ENCODE results near the gene TPK1.
"Not testable (repeated sequence)": the region's sequence is repeated elsewhere in the genome, so short reads cannot be mapped to it uniquely, and the experiment has no call there.

The TPK1 gene

DNA sequence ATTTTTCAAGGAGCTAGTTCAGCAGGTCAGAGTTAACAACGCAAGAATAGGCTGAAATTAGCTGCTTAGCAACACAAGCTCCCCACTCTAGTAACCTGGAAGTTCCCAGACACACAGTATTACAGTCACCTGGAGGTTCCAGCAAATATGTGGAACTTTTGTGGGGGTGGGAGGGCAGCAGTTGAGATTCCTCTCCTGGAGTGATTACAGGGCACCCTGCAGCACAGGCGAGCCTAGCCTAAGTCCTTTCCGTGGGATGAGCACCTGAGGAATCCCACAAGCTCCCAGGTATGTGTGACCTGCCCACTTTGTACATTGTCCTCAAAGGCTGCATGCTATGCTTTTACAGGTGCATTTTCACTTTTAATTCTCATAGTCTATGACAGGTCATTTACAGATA is 13.6 kb downstream of the TPK1 start:
- DNase-seq: no peak

DNA sequence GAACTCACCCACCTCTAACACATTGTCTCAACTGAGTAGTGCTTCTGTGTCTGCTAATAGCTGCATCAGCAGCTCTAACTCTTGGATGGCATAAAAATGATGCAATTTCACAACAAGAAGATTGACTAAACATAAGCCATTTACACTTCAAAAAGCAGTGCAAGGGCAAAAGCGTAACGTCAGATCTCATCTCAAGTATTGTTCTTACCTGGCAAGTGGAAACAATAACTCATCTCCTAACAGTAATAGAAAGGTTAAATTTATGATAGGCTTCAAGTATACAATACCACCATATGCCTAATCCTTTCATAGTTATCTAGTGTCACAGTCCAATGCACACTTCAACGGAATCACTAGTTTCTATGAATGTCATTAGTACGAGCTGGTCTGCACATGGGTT is 14.8 kb downstream of the TPK1 start:
- DNase-seq: no peak

DNA sequence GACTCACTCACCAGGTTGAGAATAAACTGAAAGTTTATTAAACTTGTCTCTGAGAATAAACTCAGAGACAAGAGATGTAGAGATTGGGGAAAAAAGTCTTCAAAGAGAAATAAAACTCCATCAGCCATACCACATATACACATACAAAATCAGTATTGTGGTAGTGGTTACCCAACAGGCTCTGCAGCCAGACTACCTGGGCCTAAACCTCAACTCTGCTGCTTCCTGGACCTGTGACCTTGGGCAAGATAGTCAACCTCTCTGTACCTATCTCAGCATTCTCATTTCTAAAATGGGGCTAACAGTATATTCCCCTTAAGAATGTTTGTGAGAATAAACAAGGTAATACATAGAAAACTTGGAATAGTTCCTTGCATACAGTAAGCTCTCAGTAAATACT is 15.3 kb downstream of the TPK1 start:
- no peak for DNase-seq

DNA sequence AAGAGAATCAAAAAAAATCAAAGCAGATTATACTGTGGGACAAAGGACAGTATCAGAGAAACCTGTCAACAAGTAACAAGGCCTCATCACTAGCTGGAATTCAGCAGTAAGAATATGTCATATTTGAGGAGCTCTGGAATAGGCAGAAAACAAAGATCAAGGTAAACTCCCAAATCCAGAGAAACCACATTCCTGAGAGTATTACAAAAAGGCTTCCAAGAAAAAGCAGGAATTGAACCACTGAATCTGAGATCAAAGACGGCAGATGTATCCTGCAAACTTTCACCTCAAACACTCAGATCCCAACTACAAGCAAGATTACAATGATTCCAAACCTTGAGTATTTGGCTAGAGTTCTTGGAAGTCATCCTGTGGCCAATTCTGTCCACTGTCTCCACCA is 16.3 kb downstream of the TPK1 start:
- no peak for DNase-seq

DNA sequence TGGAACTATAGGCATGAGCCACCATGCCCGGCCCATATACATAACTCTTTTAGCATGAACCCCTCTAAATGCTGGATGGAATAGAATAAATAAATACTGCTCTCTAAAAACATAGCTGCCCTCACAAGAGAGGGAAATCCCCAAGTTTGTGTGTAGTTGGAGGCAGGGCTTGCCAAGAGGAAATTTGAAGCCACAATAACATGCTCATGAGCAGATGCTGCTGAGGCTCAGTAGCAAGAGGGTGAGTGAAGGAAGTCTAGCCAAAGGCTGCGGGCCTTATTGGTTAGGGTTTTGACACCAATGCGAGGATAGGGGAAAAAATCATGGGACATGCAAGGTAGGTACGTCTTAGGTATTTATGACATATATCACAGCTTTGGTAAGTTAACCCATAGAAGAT is 17.3 kb downstream of the TPK1 start:
- peak; percentile 4 for DNase-seq

DNA sequence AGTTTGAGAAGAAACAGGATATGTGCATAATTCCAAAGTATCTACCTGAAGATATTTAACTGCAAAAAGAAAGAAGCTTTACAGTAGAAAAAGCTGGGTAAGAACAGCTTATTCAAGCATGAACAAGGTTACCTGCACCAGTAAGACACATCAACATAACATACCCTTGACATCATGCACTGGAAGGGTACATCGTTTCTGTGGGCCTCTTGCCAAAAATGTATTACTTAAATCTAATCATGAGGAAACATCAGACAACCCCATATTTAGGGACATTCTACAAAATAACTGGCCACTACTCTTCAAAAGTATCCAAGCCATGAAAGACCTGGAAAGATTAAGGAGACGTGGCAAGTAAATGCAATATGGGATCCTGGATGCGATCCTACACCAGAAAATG is 18.9 kb downstream of the TPK1 start:
- no peak for DNase-seq

DNA sequence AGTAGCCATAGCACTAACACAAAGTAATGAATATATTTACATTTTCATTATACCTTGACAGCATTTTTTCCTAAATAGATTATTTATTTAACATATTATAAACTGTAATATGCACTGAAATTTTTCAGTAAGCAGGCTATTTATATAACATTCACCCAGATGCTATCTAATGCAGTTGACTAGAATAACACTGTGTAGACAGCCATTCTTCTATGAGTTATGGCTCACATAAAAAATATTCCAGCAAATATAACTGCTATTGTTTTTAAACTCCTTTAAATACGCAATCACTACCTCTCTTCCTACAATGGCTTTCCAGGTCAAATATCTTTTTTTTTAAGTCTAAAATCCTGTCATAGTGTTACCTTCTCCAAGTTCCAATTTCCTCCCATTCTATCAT is 21.6 kb downstream of the TPK1 start:
- DNase-seq: no peak

DNA sequence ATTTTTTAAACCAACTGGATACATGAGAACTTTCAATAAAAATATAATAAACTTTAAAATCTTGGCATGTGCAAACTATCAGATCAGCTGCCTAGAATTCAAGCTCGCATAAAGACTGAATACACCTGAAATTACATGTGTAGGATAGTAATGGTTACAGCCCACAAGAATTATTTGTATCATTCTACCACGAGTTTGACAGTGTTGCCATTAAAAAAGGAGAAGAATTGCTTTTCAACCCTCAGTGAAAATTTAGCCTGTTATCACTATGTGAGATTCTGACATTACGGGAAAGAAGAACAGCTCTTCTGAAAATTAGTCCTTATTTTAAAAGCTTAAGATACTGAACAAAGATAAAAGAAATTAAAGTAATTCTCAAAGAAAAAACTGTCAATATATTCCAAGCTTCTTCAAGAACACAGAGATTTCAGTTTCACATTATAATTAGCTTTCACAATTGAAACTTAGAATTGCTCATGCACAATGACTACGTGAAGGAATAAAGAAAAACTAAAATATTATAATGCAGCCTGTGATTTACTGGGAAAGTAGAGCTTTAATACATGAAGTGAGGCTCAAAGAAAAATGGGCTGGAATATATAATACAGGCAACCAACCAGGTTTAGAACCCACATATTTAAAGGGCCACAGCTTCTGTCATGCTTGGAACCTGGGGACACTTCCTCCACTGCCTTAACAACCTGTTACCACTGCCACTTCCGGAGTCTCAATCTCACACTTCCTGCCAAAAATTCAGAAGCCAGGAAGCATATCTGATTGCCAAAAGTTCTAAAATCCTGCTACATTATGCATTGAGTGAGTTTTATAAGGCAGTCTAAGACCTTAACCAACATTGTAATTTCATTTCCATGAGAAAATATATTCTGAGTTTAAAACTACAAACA is 23.2 kb downstream of the TPK1 start:
- DNase-seq: no peak

DNA sequence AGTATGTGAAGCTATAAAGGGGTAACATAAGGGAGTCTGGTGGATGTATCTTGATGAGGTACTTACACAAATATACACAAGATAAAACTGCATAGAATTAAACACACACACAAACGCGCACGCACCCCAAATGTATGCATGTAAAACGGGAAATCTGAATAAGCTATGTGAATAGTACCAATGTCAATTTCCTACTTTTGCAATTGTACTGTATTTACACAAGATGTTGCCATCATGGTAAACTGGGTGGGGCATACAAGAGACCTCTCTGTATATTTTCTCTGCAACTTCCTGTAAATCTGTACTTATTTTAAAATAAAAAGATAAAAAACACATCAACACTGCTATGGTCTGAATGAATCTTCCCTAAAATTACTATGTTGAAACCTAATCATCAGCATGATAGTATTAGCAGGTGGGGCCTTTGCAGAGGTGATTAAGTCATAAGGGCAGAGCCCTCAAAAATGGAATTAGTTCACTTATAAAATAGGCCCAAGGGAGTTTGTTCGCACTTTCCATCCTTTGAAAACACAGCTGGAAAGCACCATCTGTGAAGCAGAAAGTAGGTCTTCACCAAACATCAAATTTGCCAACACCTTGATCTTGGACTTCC is 30.1 kb downstream of the TPK1 start:
- DNase-seq: no peak

DNA sequence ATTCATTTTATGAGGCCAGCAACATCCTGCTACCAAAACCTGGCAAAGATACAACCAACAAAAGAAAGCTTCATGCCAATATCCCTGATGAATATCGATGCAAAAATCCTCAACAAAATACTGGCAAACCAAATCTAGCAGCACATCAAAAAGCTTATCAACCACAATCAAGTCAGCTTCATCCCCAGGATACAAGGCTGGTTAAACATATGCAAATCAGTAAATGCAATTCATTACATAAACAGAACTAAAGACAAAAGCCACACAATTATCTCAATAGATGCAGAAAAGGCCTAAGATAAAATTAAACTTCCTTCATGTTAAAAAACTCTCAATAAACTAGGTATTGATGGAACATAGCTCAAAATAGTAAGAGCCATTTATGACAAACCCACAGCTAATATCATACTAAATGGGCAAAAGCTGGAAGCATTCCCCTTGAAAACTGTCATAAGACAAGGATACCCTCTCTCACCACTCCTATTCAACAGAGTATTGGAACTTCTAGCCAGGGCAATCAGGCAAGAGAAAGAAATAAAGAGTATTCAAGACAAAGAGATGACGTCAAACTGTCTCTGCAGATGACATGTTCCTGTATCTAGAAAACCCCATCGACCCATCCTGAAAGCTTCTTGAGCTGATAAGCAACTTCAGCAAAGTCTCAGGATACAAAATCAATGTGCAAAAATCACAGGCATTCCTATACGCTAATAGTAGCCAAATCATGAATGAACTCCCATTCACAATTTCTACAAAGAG is 35.0 kb downstream of the TPK1 start:
- DNase-seq: not testable (repeated sequence)

DNA sequence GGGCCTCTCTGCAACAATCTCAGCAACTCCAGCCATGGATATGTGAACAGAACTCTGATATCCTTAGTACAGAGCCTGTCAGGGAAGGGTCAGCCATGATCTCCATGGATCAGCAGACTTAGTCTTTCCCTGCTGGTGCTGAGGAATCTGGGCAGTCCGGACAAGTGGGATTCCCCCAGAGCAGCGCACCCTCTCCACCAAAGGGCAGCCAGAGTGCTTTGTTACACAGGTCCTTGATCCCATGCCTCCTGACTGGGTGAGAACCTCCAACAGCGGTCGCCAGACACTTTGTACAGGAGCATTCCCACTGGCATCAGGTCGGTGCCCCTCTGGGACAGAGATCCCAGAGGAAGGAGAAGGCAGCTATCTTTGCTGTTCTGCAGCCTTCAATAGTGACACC is 38.9 kb downstream of the TPK1 start:
- DNase-seq: no peak

DNA sequence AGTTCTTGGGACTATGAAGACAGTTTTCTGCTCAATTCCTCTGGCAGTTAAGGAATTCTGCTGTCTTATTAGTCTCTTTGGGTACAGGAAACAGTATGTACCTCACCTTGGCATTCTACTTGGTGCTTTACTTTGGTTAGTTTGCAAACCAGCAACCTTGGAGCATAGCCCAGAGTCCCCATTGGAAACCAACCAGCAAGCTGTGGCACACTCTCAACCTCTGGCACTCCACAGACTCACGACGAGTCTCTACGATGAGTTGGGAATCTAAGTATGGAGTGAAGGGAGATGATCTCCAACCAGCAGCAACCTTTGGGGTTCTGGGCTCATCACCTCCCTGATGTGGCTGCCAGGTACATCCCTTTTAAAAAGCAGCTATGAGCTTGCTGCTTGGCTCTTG is 43.8 kb downstream of the TPK1 start:
- DNase-seq: no peak

DNA sequence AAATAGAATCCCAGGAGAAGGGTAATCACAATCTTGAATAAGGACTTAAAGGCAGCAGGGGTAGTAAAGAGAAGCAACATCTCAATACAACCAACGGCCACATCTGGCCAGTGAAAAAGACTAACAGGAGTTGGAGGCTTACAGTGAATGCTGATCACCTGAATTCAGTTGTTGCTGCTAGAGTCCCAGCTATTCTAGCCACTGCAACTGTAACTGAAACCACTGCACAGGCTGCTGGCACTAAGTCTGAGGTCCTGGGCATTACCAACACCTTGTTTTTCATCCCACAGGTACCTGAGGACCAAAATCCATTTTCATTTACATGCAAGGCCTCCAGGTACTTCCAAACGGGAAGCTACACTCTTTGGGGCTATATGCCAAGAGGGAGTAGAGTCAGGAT is 44.4 kb downstream of the TPK1 start:
- DNase-seq: no peak

DNA sequence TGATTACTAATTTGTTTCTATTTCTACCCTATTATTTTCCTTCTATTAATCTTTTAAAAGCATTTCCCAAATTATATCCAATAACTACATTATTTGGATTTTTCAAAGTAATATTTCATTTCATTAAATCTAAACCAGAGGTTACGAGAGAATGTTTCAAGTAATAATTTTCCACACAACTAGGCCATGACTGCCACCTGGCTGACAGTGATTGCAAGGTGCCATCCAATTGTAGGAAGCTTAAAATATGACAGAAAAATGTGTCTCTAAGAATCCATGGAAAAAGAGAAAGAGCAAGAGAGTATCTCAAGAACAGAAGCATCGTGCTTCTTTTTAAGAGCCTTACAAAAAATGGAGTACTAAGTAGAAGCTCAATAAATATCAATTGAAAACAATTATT is 48.7 kb downstream of the TPK1 start:
- no peak for DNase-seq

DNA sequence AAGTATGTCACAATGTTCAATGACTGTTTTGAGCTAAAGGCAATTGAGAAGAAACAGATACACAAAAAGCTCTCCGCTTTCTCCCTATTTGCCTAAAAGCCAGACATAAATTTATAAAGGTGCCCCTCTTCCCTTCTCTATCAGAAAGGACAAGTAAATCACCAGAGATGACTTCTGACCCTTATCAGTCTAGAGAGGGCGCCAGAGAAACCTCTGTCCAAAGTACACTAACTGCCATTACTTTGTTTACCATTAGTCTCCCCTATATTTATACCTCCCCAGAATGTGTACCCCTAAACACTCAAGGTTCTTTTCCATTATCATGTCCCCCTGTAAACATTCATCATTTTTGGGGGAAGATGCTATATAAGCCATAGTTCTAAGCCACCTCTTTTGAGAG is 49.3 kb downstream of the TPK1 start:
- DNase-seq: no peak

DNA sequence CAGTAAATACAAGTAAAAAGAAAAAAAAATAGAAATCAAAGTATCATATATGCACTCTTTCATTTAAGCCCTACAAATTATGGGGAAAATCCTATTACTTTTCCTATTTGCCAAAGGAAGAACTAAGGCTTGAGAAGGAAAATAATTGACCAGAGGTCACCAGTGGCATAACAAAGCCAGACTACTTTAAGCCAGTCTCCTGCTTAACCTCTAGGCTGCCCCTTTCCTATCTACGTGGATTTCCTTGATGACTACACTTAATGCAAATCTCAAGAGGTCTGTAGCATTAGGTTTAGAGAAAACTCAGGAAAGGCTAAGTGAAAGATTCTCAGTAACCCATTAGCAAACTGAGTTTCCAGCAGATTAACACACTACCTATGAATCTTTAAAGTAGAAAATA is 49.8 kb downstream of the TPK1 start:
- DNase-seq: no peak

DNA sequence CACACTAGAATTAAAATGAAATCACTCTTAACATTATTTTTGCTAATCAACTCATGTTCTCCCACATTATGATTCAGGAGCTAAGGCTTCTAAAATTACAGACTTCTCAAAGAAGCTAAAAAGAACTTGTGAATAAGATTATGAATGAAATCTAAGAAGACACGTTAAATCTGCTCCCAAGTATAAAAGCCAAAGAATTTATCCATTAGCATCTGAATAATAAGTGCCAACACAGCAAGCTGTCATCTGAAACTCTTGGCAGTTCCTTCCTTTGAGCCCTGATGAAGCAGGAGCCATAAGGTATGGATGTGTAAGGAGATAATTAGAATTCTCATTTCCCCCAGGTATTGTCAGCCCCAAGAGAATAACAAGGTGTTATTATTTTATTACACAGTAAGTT is 50.3 kb downstream of the TPK1 start:
- no peak for DNase-seq

DNA sequence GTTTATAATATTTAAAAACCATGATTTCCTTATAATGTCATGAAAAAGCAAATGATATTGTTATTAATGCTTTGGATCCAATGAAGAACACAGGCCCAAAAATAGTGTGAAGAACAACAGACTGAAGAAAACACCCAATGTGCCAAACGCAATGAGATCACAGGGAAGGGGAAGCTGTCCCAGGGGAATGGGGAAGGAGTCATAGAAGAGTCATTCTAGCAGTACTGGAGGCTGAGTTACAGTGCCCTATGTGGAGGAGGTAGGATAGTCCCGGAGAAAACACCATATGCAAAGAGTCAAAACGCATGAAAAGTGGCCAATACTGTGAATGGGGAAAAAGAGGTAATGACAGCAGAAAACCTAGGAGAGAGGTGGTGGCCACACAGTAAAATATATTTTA is 50.9 kb downstream of the TPK1 start:
- peak; percentile 74 for DNase-seq

DNA sequence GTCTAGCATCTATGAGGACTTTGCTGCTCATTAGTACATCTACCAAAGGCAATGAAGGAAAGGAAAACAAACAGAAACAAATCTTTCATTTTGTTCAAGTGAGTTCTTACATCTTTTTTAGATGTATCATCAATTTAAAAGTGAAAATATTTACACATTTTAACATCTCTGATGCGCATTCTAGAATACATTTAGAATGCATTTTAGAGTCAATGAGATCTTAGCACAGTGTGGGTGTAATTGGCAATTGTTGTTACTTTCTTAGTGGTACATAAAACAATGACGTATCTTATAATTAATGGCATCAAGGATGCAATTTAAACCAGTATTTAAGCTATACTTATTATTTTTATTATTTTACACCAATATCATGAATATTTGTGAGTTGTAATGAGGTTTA is 51.4 kb downstream of the TPK1 start:
- no peak for DNase-seq

DNA sequence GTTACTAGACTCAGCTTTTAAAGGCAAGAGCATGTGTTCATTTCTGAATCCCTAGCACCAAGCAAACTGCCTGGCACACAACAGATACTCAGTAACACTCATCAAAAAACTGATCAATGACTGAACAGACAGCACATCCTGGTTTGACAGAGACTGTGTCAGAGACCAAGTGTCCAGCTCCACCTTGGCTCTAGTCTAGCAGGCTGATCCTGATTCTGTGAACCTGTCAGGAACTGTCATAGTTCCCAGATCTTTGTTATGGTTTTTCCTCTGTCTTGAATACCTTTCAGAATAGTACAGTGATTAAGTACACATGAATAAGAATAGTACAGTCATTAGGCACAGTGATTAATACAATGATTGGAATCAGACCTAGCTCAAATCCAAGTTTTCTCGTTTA is 53.0 kb downstream of the TPK1 start:
- no peak for DNase-seq

DNA sequence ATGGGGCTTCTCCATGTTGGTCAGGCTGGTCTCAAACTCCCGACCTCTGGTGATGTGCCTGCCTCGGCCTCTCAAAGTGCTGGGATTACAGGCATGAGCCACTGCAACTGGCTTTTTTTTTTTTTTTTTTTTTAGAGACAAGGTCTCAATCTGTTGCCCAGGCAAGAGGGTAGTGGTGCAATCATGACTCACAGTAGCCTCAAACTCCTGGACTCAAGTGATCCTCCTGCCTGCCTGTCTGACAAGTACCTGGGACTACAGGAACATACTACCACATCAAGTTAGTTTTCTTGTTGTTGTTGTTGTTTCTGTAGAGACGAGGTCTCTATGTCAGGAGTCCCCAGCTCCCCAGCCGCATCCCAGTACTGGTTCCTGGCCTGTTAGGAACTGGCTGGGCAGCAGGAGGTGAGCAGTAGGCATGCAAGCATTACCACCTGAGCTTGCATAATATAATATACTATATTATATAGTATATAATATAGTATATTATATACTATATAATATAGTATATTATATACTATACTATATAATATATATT is 55.7 kb downstream of the TPK1 start:
- DNase-seq: no peak

DNA sequence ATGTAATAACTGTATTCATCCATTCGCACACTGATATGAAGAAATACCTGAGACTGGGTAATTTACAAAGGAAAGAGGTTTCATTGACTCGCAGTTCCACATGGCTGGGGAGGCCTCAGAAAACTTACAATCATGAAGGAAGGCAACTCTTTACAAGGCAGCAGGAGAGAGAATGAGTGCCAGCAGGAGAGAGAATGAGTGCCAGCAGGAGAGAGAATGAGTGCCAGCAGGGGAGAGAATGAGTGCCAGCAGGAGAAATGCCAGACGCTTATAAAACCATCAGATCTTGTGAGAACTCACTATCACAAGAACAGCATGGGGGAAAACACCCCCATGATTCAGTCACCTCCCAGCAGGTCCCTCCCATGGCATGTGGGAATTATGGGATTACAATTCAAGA is 58.0 kb downstream of the TPK1 start:
- DNase-seq: not testable (repeated sequence)
